HG03060 (cell line): Measurements from ENCODE around the gene ZNF443.
"Not testable (repeated sequence)": the region's sequence is repeated elsewhere in the genome, so short reads cannot be mapped to it uniquely, and the experiment has no call there.

Experiments used
- ATAC-seq: cut with Tn5 transposase; IDR thresholded peaks from one replicate; pipeline ENCODE4 v1.9.1; 2021; ENCODE audit warnings: low read depth, moderate number of reproducible peaks; ENCODE audit not compliant: unreplicated experiment

Gene ZNF443

DNA sequence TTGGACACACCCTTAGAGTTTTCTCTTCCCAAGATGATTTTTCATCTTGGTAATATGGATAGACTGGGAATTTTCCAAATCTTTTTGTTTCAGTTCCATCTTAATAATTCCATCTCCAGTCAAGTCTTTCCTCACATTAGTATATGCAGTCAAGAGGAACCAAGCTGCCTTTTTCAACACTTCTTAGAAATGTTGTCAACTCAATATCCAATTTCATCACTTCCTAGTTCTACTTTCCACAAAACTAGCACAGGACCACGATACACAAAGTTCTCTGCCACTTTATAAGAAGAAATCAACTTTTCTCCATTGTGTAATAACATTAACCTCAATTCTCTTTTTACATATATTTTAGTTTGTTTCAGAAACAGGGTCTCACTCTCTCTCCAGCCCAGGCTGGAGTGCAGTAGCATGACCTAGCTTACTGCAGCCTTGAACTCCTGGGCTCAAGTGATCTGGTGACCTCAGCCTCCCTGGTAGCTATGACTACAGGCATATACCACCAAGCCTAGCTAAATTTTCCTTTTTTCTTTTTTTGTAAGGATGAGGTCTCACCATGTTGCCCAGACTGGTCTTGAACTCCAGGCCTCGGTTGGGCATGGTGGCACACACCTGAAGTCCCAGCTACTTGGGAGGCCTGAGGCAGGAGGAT lies 15.5 kb downstream of the ZNF443 start:
- no peak for ATAC-seq

- not testable (repeated sequence) for ATAC-seq
Observed at GRCh38 chr19:12417273-12417672, 23.5 kb downstream of the ZNF443 start.

DNA sequence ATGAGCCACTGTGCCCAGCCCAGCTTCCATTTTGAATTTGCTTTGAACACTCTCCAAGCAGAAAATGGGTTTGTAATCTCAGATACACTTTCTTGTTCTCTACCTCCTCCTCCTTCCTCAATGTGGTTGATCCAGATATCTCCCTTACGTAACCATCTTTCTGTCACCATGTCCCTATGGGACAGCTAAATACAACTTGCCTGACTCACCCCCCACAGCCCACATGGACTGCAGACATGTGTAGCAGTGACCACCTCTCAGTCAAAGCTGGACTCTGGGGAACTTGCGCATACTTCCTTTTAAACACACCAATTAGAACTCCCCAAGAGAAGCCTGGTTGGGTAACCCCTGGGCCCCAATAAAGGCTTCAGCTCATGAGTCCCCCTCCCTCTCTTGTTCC lies 28.9 kb downstream of the ZNF443 start:
- no peak for ATAC-seq

DNA sequence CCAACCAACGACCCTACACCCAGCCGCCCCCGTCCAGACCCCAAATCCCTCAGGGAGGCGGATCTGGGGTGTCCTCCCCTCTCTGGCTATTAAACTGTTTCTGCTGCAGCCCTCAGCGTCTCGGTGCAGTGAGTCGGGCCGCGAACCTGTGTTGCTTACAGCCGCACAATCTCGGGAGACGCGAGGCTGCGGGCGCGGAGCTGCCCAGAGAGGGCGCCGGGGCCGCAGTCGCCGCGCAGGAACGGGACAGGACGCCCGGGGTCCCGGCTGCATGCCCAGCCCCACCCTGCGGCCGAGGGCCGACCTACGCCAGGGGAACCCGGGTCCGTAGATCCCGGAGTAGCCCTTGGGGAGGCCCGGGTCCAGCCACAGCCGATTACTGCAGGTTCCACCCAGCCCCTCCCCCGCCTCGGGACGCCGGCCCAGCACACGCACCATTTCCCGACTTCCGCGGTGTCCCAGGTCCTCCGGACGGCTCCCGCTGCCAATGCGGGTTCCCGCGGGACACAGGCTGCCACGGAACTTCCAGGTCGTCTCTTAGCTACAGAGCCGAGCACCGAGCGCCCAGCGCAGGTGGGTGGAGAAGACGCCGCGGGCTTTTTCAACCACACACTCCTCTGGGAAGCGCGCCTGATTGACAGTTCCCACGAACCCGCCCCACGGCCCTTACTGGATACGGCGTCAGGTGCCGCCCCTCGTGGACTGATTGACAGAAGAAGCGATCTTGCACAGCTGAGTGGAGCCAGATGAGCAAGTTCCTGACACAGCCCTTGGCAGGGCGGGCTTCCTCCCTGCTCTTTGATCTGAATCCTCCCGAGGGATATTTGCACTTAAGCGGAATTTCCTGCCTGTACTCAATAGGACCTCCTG lies 40.0 kb downstream of the ZNF443 start, which contains the start of gene ZNF799:
Gene ZNF799 (minus strand): TSS at position 639 of the 870 bp plus-strand sequence. CDS start 201 bp downstream, at position 438.
- peak; percentile 75 for ATAC-seq

GRCh38 chr19:12399901-12400632 lies 40.8 kb downstream of the ZNF443 start:
- ATAC-seq = peak; percentile 29

GRCh38 chr19:12391148-12391547 lies 49.7 kb downstream of the ZNF443 start:
- not testable (repeated sequence) for ATAC-seq

DNA sequence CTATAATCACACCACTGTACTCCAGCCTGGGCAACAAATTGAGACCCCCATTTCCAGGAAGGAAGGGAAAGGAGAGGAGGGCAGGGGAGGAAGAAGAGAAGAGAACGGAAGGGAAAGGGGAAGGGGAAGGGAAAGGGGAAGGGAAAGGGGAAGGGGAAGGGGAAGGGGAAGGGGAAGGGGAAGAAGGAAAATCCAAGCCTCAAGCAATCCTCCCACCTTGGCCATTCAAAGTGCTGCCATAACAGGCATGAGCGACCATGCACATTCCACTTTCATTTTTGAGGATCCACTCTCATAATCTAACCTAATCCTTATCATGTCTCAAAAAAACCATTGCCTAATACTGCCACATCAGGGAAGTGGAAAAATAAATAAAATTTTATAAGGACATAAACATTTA lies 54.5 kb downstream of the ZNF443 start:
- not testable (repeated sequence) for ATAC-seq

DNA sequence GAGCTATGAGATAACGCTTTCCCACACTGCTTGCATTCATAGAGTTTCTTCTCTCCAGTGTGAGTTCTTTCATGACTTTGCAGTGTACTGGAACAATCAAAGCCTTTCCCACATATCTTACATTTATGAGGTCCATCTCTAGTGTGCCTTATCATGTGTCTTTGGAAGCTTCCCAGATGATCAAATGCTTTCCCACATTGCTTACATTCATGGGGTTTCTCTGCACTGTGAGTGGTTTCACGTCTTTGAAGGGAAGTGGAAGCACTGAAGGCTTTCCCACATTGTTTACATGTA lies 60.4 kb downstream of the ZNF443 start:
- ATAC-seq = no peak

DNA sequence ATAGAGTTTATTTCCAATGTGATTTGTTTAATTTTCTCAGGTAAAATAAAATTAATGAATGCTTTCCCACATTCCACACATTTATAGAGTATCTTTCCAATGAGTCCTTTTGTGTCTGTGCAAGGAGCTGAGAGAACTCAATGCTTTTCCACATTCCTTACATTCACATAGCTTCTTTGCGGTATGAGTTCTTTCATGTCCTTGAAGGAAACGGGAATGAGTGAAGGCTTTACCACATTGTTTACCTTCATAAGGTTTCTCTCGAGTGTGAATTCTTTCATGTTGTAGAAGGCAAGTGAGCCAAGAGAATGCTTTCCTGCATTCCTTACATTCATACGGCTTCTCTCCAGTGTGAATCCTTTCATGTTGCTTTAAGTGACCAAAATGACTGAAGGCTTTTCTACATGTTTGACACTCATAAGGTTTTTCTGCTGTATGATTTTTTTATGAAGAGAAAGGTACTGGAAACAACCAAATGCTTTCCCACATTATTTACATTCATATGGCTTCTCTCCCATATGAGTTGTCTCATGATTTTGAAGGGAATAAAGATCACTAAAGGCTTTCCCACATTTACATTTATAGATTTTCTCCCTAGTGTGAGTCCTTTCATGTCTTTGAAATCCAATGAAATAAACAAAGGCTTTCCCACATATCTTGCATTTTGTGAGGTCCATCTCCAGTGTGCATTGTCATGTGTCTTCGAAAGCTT lies 60.9 kb downstream of the ZNF443 start:
- ATAC-seq = no peak
